ENCODE data around the gene PHF13.

- TF ChIP-seq POLR2AphosphoS5 (IDR thresholded peaks at IDR 0.05; ENCODE audit: borderline replicate concordance, low read depth, low read length) (no peak), EZH2 (IDR thresholded peaks at IDR 0.05) (no peak), FOXP2 (optimal IDR thresholded peaks at IDR 0.05; ENCODE audit: control extremely low read depth, extremely low read length, insufficient read depth) (no peak)
These were observed 40.1 kb downstream of the PHF13 start for GRCh38 chr1:6653436-6654290.
